ENCODE data around the gene UBE2I. TPM values are rescaled to one million over a fixed set of nuclear protein-coding genes. Genes with fewer than 3 reads are reported as not detected.

Gene UBE2I
- total and polyA plus RNA-seq, 2 donors (not counting 1 experiment from before 2014, with no cell fraction given), result 152 to 265 TPM

DNA sequence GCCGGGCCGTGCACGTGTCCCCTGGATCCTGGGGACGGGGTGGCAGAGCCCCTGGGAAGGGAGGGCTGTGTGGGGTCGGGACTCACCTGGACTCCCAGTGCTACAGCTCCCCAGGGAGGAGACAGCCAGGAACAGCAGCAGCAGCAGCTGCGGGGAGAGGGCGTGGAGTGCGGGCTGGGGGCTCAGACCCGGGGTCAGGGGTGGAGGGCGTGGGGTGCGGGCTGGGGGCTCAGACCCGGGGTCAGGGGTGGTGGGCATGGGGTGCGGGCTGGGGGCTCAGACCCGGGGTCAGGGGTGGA, 32.9 kb upstream of the UBE2I start:
- ChIA-PET POLR2A (no interaction called here), CTCF (no interaction called here)
- TF ChIP-seq, protein P1, sequence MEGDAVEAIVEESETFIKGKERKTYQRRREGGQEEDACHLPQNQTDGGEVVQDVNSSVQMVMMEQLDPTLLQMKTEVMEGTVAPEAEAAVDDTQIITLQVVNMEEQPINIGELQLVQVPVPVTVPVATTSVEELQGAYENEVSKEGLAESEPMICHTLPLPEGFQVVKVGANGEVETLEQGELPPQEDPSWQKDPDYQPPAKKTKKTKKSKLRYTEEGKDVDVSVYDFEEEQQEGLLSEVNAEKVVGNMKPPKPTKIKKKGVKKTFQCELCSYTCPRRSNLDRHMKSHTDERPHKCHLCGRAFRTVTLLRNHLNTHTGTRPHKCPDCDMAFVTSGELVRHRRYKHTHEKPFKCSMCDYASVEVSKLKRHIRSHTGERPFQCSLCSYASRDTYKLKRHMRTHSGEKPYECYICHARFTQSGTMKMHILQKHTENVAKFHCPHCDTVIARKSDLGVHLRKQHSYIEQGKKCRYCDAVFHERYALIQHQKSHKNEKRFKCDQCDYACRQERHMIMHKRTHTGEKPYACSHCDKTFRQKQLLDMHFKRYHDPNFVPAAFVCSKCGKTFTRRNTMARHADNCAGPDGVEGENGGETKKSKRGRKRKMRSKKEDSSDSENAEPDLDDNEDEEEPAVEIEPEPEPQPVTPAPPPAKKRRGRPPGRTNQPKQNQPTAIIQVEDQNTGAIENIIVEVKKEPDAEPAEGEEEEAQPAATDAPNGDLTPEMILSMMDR (IDR thresholded peaks at IDR 0.05), result no peak
- TF ChIP-seq EZH2 (IDR thresholded peaks at IDR 0.05; ENCODE audit: borderline replicate concordance, insufficient read depth, low read depth, low read length, poor library complexity, severe bottlenecking), result no peak
- Mint-ChIP-seq H3K4me1 (no peaks in the 10 kb centered on the region), H3K27ac (no peak overlapping the region), H3K4me3 (no peak overlapping the region), H3K27me3 (peaks cover 15% of the 10 kb centered on the region), H3K9me3 (ENCODE audit: insufficient read depth) (no peaks in the 10 kb centered on the region)
- DNase-seq (no peak), ATAC-seq (ENCODE audit: low read depth) (no peak)
- Histone ChIP-seq H3K4me2 (replicated peaks; ENCODE audit: low read depth, low read length, poor library complexity, severe bottlenecking) (no peak overlapping the region), H3K4me1 (ENCODE audit: control insufficient read depth in 2 of 2, insufficient read depth in 2 of 2, low read length in 2 of 2) (peaks cover 0 to 4% of the 10 kb centered on the region in 2 donors), H3K36me3 (replicated peaks in 1 of 2; ENCODE audit: control extremely low read depth in 1 of 2, control insufficient read depth in 1 of 2, extremely low read depth in 1 of 2, insufficient read depth in 2 of 2, low read length in 1 of 2) (no peaks in the 10 kb centered on the region), H3K27ac (ENCODE audit: low read length in 2 of 2) (no peak overlapping the region), H3K27me3 (replicated peaks in 1 of 4; ENCODE audit: control extremely low read depth in 1 of 4, control insufficient read depth in 3 of 4, insufficient read depth in 4 of 4, low read length in 3 of 4) (peaks cover 0 to 20% (median 1%) of the 10 kb centered on the region in 4 experiments), H3K79me2 (ENCODE audit: control insufficient read depth, insufficient read depth, low read length) (no peaks in the 10 kb centered on the region), H3K4me3 (ENCODE audit: control extremely low read depth in 1 of 5, extremely low read depth in 1 of 5, insufficient read depth in 1 of 5, low read depth in 2 of 5, low read length in 4 of 5) (no peak overlapping the region), H3K9me3 (ENCODE audit: control extremely low read depth in 1 of 3, control insufficient read depth in 2 of 3, insufficient read depth in 1 of 3, low read length in 2 of 3) (no peaks in the 10 kb centered on the region), H3K9ac (ENCODE audit: low read length) (no peak overlapping the region), H4K20me1 (ENCODE audit: control insufficient read depth, insufficient read depth, low read length, poor library complexity, severe bottlenecking) (no peaks in the 10 kb centered on the region), H2AFZ (ENCODE audit: insufficient read depth, low read depth, low read length, poor library complexity, severe bottlenecking) (no peak overlapping the region)
- 80% methylated on average over 6 of the region's 14 CpGs for WGBS (ENCODE audit: insufficient coverage)
- intact Hi-C loops (cut with micrococcal nuclease), result no loop called here

DNA sequence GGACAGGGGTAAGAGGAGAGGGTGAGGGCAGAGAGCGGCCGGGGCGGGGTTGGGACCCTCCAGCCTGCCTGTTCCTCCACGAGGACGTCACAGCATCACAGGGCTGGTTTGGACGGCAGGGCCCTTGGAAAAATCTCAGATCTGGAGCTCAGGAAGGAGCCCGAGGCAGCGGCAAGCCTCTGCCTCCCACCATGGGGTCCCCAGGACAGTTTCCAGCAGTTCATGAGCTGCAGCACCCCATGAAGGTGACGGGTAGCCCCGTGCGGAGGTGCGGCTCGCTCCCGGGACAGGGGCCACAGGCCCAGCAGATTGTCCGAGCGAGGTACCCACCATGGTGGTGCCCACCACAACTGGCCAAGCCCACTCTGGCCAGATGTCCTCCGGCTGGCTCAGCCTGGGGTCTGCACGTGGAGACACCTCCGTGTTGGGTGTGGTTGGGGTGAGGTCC, 32.3 kb upstream of the UBE2I start:
- no peak overlapping the region for H3K4me3 ChIP-seq (ENCODE audit: control extremely low read depth in 1 of 5, extremely low read depth in 1 of 5, insufficient read depth in 1 of 5, low read depth in 2 of 5, low read length in 4 of 5)
- H3K9ac ChIP-seq (ENCODE audit: low read length), result no peak overlapping the region
- peaks cover 0 to under 1% of the 10 kb centered on the region in 2 donors for H3K4me1 ChIP-seq (ENCODE audit: control insufficient read depth in 2 of 2, insufficient read depth in 2 of 2, low read length in 2 of 2)
- H3K9me3 Mint-ChIP-seq (ENCODE audit: insufficient read depth), result no peaks in the 10 kb centered on the region
- intact Hi-C loops (cut with micrococcal nuclease), result no loop called here
- no peaks in the 10 kb centered on the region for H4K20me1 ChIP-seq (ENCODE audit: control insufficient read depth, insufficient read depth, low read length, poor library complexity, severe bottlenecking)
- peaks cover 0 to 14% (median 0%) of the 10 kb centered on the region in 4 experiments for H3K27me3 ChIP-seq (replicated peaks in 1 of 4; ENCODE audit: control extremely low read depth in 1 of 4, control insufficient read depth in 3 of 4, insufficient read depth in 4 of 4, low read length in 3 of 4)
- H3K4me3 Mint-ChIP-seq, result no peak overlapping the region
- H3K4me1 Mint-ChIP-seq, result no peaks in the 10 kb centered on the region
- no peak overlapping the region for H3K27ac ChIP-seq (ENCODE audit: low read length in 2 of 2)
- H3K9me3 ChIP-seq (ENCODE audit: control extremely low read depth in 1 of 3, control insufficient read depth in 2 of 3, insufficient read depth in 1 of 3, low read length in 2 of 3), result no peaks in the 10 kb centered on the region
- no peak overlapping the region for H2AFZ ChIP-seq (ENCODE audit: insufficient read depth, low read depth, low read length, poor library complexity, severe bottlenecking)
- peaks cover 15% of the 10 kb centered on the region for H3K27me3 Mint-ChIP-seq
- H3K36me3 ChIP-seq (replicated peaks in 1 of 2; ENCODE audit: control extremely low read depth in 1 of 2, control insufficient read depth in 1 of 2, extremely low read depth in 1 of 2, insufficient read depth in 2 of 2, low read length in 1 of 2), result no peaks in the 10 kb centered on the region
- ChIA-PET CTCF (no interaction called here), POLR2A (no interaction called here)
- no peaks in the 10 kb centered on the region for H3K79me2 ChIP-seq (ENCODE audit: control insufficient read depth, insufficient read depth, low read length)
- H3K4me2 ChIP-seq (replicated peaks; ENCODE audit: low read depth, low read length, poor library complexity, severe bottlenecking), result no peak overlapping the region
- no peak overlapping the region for H3K27ac Mint-ChIP-seq
- ATAC-seq (ENCODE audit: low read depth) (no peak), DNase-seq (no peak)
- whole genome bisulfite sequencing (ENCODE audit: insufficient coverage), result 91% methylated on average over 17 of the region's 19 CpGs
- TF ChIP-seq, protein P1 (IDR thresholded peaks at IDR 0.05), result no peak
- no peak for TF ChIP-seq EZH2 (IDR thresholded peaks at IDR 0.05; ENCODE audit: borderline replicate concordance, insufficient read depth, low read depth, low read length, poor library complexity, severe bottlenecking)

Measured in B cell (primary cell).